Astrocyte (in vitro differentiated cells and primary cell): Measurements from ENCODE around the gene CD300LD. TPM values are rescaled to one million over a fixed set of nuclear protein-coding genes. Genes with fewer than 3 reads are reported as not detected.

ENCODE experiments used
- DNase-seq: peaks from one replicate; pipeline ENCODE4 v3.0.0-alpha.2; 2010; ENCODE audit warnings: low read depth
- FAIRE-seq: peaks from 2 replicates; lab custom pipeline; 2011; peaks lifted over from hg19 to GRCh38; lab: Jason Lieb, UNC
- H2AFZ ChIP-seq: 2 replicates; pipeline ENCODE4 v1.6.0; 2012; ENCODE audit warnings: low read depth, low read length, inconsistent platforms
- H3K27ac ChIP-seq: 2 replicates; pipeline ENCODE4 v1.5.1; 2011; ENCODE audit warnings: low read depth, low read length, inconsistent platforms
- H3K27me3 ChIP-seq: 2 replicates; pipeline ENCODE4 v1.6.0; 2011; ENCODE audit warnings: low read length, inconsistent platforms; ENCODE audit not compliant: insufficient read depth
- H3K36me3 ChIP-seq: 2 replicates; pipeline ENCODE4 v1.5.1; 2011; ENCODE audit warnings: low read length, inconsistent platforms; ENCODE audit not compliant: insufficient read depth
- H3K4me1 ChIP-seq: 2 replicates; pipeline ENCODE4 v1.5.1; 2011; ENCODE audit warnings: low read length, inconsistent platforms; ENCODE audit not compliant: insufficient read depth
- H3K4me2 ChIP-seq: 2 replicates; pipeline ENCODE4 v1.6.0; 2012; ENCODE audit warnings: low read length, inconsistent platforms
- H3K4me3 ChIP-seq: 2 replicates; pipeline ENCODE4 v1.5.1; 2011; ENCODE audit warnings: low read depth, mild to moderate bottlenecking, low read length, inconsistent platforms; ENCODE audit not compliant: insufficient read depth
- H3K79me2 ChIP-seq: 2 replicates; pipeline ENCODE4 v1.6.0; 2012; ENCODE audit warnings: mild to moderate bottlenecking, low read length, inconsistent platforms; ENCODE audit not compliant: insufficient read depth
- H3K9ac ChIP-seq: 2 replicates; pipeline ENCODE4 v1.6.0; 2012; ENCODE audit warnings: mild to moderate bottlenecking, low read length, inconsistent platforms
- H3K9me3 ChIP-seq: 2 replicates; pipeline ENCODE4 v1.5.1; 2012; ENCODE audit warnings: low read depth, mild to moderate bottlenecking, low read length, inconsistent platforms; ENCODE audit not compliant: insufficient read depth
- H4K20me1 ChIP-seq: 2 replicates; pipeline ENCODE4 v1.6.0; 2012; ENCODE audit warnings: low read length, inconsistent platforms; ENCODE audit not compliant: insufficient read depth
- H3K27ac Mint-ChIP-seq: one replicate; pipeline ENCODE4 v1.8.0; 2021; ENCODE audit warnings: mild to moderate bottlenecking, mixed read lengths; ENCODE audit not compliant: unreplicated experiment
- H3K27me3 Mint-ChIP-seq: one replicate; pipeline ENCODE4 v1.8.0; 2021; ENCODE audit warnings: low read depth, mixed read lengths; ENCODE audit not compliant: unreplicated experiment
- H3K36me3 Mint-ChIP-seq: one replicate; pipeline ENCODE4 v1.8.0; 2021; ENCODE audit warnings: low read depth, mixed read lengths; ENCODE audit not compliant: unreplicated experiment
- H3K4me1 Mint-ChIP-seq: one replicate; pipeline ENCODE4 v1.8.0; 2021; ENCODE audit warnings: low read depth, mixed read lengths; ENCODE audit not compliant: unreplicated experiment
- H3K4me3 Mint-ChIP-seq: one replicate; pipeline ENCODE4 v1.8.0; 2021; ENCODE audit warnings: mild to moderate bottlenecking, moderate library complexity, mixed read lengths; ENCODE audit not compliant: unreplicated experiment
- H3K9me3 Mint-ChIP-seq: one replicate; pipeline ENCODE4 v1.8.0; 2021; ENCODE audit warnings: mild to moderate bottlenecking, mixed read lengths; ENCODE audit not compliant: unreplicated experiment
- CTCF ChIP-seq: IDR thresholded peaks from 2 replicates; pipeline ENCODE4 v1.5.1; 2011; ENCODE audit warnings: low read depth, mild to moderate bottlenecking, inconsistent platforms, low read length, moderate library complexity; ENCODE audit not compliant: insufficient read depth
- EZH2 ChIP-seq: IDR thresholded peaks from 2 replicates; pipeline ENCODE4 v1.6.1; 2012; ENCODE audit warnings: mild to moderate bottlenecking, low read length, inconsistent platforms; ENCODE audit not compliant: insufficient read depth
- total RNA-seq: library from RNA; stranded (reverse); gene quantifications from 2 replicates; pipeline ENCODE4 v1.2.1, GENCODE V29; 2021

Gene CD300LD
- total RNA-seq, 1 donor from 2014 or later: not detected

GRCh38 chr17:74531231-74531761 lies 60.8 kb downstream of the CD300LD start, which contains the start of gene CD300LB:
CD300LB (minus strand) TSS chr17:74531475; CDS start chr17:74531350, 125 bp downstream.
- Histone ChIP-seq H2AFZ (no peak within 1 kb of the TSS), H3K27ac (no peak within 1 kb of the TSS), H3K4me2 (no peak within 1 kb of the TSS), H3K9me3 (no peaks in the 10 kb centered on the region), H4K20me1 (no peaks in the 10 kb centered on the region), H3K27me3 (no peaks in the 10 kb centered on the region), H3K79me2 (no peaks in the 10 kb centered on the region), H3K9ac (no peak within 1 kb of the TSS), H3K4me1 (no peaks in the 10 kb centered on the region), H3K36me3 (no peaks in the 10 kb centered on the region), H3K4me3 (no peak within 1 kb of the TSS)
- TF ChIP-seq EZH2 (no peak), CTCF (no peak)
- Mint-ChIP-seq H3K9me3 (no peaks in the 10 kb centered on the region), H3K4me1 (no peaks in the 10 kb centered on the region), H3K4me3 (no peak within 1 kb of the TSS), H3K27me3 (peaks cover 49% of the 10 kb centered on the region), H3K27ac (no peak within 1 kb of the TSS), H3K36me3 (no peaks in the 10 kb centered on the region)
- FAIRE-seq (no peak), DNase-seq (no peak)

- H3K27ac ChIP-seq: no peak overlapping the region
- FAIRE-seq: no peak
These were observed 61.3 kb downstream of the CD300LD start for GRCh38 chr17:74530831-74531150.

More at GRCh38 chr17:74530831-74531150, 61.3 kb downstream of the CD300LD start:
- Mint-ChIP-seq H3K4me1 (no peaks in the 10 kb centered on the region), H3K27me3 (peaks cover 54% of the 10 kb centered on the region), H3K36me3 (no peaks in the 10 kb centered on the region), H3K9me3 (peaks cover 2% of the 10 kb centered on the region), H3K27ac (no peak overlapping the region), H3K4me3 (no peak overlapping the region)
- H2AFZ ChIP-seq: no peak overlapping the region
- H3K4me2 ChIP-seq: no peak overlapping the region
- TF ChIP-seq EZH2: no peak
- no peak for TF ChIP-seq CTCF
- no peaks in the 10 kb centered on the region for H3K79me2 ChIP-seq
- DNase-seq: no peak
- no peak overlapping the region for H3K4me3 ChIP-seq
- H3K9me3 ChIP-seq: no peaks in the 10 kb centered on the region
- no peak overlapping the region for H3K9ac ChIP-seq
- H3K36me3 ChIP-seq: no peaks in the 10 kb centered on the region
- H4K20me1 ChIP-seq: no peaks in the 10 kb centered on the region
- no peaks in the 10 kb centered on the region for H3K4me1 ChIP-seq
- no peaks in the 10 kb centered on the region for H3K27me3 ChIP-seq

Other genes with a start within 250 kb of the CD300LD start
- not detected in 2 replicates for gene BTBD17, start 230.4 kb downstream of the CD300LD start, total RNA-seq
- not detected in 2 replicates for gene GPR142, start 224.8 kb downstream of the CD300LD start, total RNA-seq
- gene GPRC5C, start 160.2 kb downstream of the CD300LD start, total RNA-seq: 65.3 and 70.4 TPM in 2 replicates
- not detected in 2 replicates for gene CD300A, start 125.6 kb downstream of the CD300LD start, total RNA-seq
- gene CD300LB, start 60.8 kb downstream of the CD300LD start, total RNA-seq: not detected in 2 replicates
- 0.27 TPM in 1 of 2 replicates, not detected in the other for gene CD300C, start 46.2 kb downstream of the CD300LD start, total RNA-seq
- gene CD300H, start 24.8 kb downstream of the CD300LD start, total RNA-seq: not detected in 2 replicates
- gene CD300E, start 31.5 kb upstream of the CD300LD start, total RNA-seq: not detected in 2 replicates
- not detected in 2 replicates for gene CD300LF, start 120.6 kb upstream of the CD300LD start, total RNA-seq
- 0.77 TPM in 1 of 2 replicates, not detected in the other for gene RAB37, start 145.0 kb upstream of the CD300LD start, total RNA-seq
- gene NHERF1, start 156.3 kb upstream of the CD300LD start, total RNA-seq: 27.9 and 36.3 TPM in 2 replicates
- 58.4 and 61.8 TPM in 2 replicates for gene NAT9, start 184.1 kb upstream of the CD300LD start, total RNA-seq